Measurements from ENCODE around the gene PANK1. TPM values are rescaled to one million over a fixed set of nuclear protein-coding genes. Genes with fewer than 3 reads are reported as not detected.

PANK1 gene
- total and polyA plus RNA-seq, 8 donors = 9.4 to 21.1 (median 17.5) TPM

DNA sequence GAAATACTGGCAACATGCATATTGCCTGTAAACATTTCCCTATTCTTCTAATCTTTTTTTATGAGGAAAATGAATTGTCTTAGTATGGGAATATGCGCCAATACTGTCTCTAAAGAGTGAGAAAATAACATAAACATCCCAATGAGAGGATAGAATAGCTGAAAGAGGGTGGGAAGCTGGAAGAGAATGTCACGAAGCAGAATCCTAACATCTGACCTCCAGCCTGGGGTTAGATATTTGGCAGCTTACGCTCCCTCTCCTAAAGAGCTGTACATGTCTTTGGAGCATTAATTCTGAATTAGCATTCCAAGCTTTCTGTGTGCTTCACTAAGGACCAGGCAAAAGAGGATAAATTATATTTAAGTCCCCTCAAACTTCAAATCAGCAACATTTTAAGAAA is 78.0 kb downstream of the PANK1 start:
- no peak for ATAC-seq
- H3K27ac ChIP-seq = peak overlapping the region in 1 of 2 donors; percentile 40
- H3K4me3 ChIP-seq = no peak overlapping the region
- H3K27me3 ChIP-seq = no peaks in the 10 kb centered on the region
- no peaks in the 10 kb centered on the region for H3K9me3 ChIP-seq
- DNase-seq = no peak
- intact Hi-C loops (cut with DNase I) = loop anchor here in 1 of 2 donors (10.0 kb wide), 1 partner anchor 312 kb away; the partner anchor contains the start of gene LIPA
- H3K4me1 ChIP-seq = no peaks in the 10 kb centered on the region
- no peaks in the 10 kb centered on the region for H3K36me3 ChIP-seq
- TF ChIP-seq, protein P1, sequence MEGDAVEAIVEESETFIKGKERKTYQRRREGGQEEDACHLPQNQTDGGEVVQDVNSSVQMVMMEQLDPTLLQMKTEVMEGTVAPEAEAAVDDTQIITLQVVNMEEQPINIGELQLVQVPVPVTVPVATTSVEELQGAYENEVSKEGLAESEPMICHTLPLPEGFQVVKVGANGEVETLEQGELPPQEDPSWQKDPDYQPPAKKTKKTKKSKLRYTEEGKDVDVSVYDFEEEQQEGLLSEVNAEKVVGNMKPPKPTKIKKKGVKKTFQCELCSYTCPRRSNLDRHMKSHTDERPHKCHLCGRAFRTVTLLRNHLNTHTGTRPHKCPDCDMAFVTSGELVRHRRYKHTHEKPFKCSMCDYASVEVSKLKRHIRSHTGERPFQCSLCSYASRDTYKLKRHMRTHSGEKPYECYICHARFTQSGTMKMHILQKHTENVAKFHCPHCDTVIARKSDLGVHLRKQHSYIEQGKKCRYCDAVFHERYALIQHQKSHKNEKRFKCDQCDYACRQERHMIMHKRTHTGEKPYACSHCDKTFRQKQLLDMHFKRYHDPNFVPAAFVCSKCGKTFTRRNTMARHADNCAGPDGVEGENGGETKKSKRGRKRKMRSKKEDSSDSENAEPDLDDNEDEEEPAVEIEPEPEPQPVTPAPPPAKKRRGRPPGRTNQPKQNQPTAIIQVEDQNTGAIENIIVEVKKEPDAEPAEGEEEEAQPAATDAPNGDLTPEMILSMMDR (IDR thresholded peaks at IDR 0.05) = no peak

DNA sequence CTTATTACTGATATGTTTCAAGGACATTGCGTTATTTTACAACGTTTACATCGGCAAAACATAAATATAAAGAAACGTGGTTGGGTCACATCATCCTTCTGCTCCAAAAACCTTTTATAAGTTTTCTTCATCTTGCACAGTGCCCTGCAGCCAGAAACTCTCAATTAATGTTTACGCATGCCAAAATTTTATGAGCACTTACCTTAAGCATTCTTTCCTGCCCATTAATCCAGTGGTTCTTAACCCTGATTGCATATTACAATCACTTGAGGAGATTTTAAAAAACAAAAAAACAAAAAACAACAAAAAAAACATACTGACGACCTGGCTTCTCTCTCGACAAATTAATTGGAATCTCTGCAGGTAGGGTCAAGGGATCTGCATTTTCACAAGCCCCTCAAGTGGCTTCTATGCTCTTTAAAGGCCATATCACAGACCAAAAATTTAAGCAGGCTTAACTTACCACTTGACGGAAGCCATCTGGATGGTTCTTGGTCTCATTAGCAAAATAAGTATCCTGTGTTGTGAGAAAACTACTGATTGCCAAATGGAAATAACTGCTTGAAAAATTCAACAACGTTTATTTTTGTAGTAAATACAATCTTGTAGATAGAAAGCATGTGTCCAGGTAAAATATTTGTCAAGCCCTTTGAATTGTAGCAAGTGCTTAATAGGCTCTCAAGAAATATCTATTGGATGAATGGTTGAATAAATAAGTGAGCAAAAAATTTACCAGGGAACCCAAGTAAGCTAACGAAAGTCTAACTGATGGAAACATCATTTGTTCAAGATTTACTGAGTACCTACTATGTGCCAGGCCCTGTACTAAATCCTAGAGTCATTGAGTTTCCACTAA is 78.7 kb downstream of the PANK1 start:
- Histone ChIP-seq H3K27me3 (no peaks in the 10 kb centered on the region), H3K27ac (peak overlapping the region in 1 of 2 donors; percentile 40), H3K4me3 (no peak overlapping the region), H3K36me3 (no peaks in the 10 kb centered on the region), H3K4me1 (no peaks in the 10 kb centered on the region), H3K9me3 (no peaks in the 10 kb centered on the region)
- DNase-seq = peak in 2 of 4 donors; percentile 53 to 66
- intact Hi-C loops (cut with DNase I) = loop anchor here in 1 of 2 donors (10.0 kb wide), 1 partner anchor 312 kb away; the partner anchor contains the start of gene LIPA
- ATAC-seq = peak; percentile 62
- TF ChIP-seq, protein P1 (IDR thresholded peaks at IDR 0.05) = no peak

DNA sequence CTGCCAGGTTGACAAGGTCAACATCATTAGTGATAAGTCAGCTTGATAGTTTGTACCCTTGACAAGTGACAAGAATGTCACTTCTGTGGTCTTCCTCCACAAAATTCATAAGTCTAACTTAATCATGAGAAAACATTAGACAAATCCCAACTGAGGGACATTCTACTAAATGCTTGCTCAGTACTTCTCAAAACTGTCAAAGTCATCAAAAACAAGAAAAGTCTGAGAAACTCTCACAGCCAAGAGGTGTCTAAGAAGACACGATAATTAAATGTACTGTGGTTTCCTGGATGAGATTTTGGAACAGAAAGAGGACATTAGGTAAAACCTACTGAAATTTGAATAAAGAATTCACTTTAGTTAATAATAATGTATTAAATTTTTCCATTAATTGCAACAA is 79.9 kb downstream of the PANK1 start:
- H3K4me1 ChIP-seq = no peaks in the 10 kb centered on the region
- no peaks in the 10 kb centered on the region for H3K27me3 ChIP-seq
- TF ChIP-seq, protein P1 (IDR thresholded peaks at IDR 0.05) = no peak
- no peak for ATAC-seq
- H3K4me3 ChIP-seq = no peak overlapping the region
- H3K9me3 ChIP-seq = no peaks in the 10 kb centered on the region
- H3K27ac ChIP-seq = no peak overlapping the region
- intact Hi-C loops (cut with DNase I) = loop anchor here in 1 of 2 donors (10.0 kb wide), 1 partner anchor 310 kb away; the partner anchor contains the start of gene LIPA
- no peak for DNase-seq
- no peaks in the 10 kb centered on the region for H3K36me3 ChIP-seq

DNA sequence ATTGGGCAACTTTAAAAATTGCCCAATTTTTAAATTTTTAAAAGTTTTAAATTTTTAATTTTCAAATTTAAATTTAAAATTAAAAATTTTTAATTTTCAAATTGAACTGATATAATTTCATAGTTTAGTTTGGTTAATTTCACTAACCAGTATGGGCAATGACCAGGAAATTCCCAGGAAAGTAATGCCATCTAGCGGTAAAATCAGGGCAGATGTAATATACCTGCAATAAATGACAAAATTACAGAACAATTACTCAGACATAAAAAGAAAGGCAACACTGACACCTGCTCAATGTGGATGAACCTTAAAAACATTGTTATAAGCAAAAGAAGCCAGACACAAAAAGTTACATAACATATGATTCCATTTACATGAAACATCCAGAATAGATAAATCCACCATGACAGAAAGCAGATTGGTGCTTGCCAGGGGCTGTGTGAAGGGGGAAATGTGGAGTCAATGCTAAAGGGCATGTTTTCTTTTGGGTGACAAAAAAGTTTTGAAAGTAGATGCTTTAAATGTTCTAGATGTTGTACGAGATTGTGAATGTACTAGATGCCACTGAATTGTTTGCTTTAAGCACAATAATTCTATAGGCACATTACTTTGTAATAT is 81.1 kb downstream of the PANK1 start:
- ATAC-seq (peak; percentile 73), DNase-seq (peak in 2 of 4 donors; percentile 42 to 48)
- TF ChIP-seq, protein P1 (IDR thresholded peaks at IDR 0.05) = peak; percentile 56 to 69
- Histone ChIP-seq H3K27me3 (no peaks in the 10 kb centered on the region), H3K4me1 (no peaks in the 10 kb centered on the region), H3K9me3 (no peaks in the 10 kb centered on the region), H3K27ac (no peak overlapping the region), H3K4me3 (no peak overlapping the region), H3K36me3 (no peaks in the 10 kb centered on the region)
- intact Hi-C loops (cut with DNase I) = loop anchor here in 1 of 2 donors (5.0 to 10.0 kb wide), 2 partner anchors 137 to 309 kb away; partner anchors contain the start of gene LIPA

GRCh38 chr10:89563311-89563710 is 81.7 kb downstream of the PANK1 start:
- TF ChIP-seq, protein P1 (IDR thresholded peaks at IDR 0.05) = no peak
- Histone ChIP-seq H3K27ac (no peak overlapping the region), H3K36me3 (no peaks in the 10 kb centered on the region), H3K4me3 (no peak overlapping the region), H3K27me3 (no peaks in the 10 kb centered on the region), H3K9me3 (no peaks in the 10 kb centered on the region), H3K4me1 (no peaks in the 10 kb centered on the region)
- no peak for ATAC-seq
- no peak for DNase-seq
- intact Hi-C loops (cut with DNase I) = loop anchor here in 1 of 2 donors (5.0 to 10.0 kb wide), 2 partner anchors 136 to 309 kb away; partner anchors contain the start of gene LIPA
